ENCODE measurements around the gene FBN3.

DNA sequence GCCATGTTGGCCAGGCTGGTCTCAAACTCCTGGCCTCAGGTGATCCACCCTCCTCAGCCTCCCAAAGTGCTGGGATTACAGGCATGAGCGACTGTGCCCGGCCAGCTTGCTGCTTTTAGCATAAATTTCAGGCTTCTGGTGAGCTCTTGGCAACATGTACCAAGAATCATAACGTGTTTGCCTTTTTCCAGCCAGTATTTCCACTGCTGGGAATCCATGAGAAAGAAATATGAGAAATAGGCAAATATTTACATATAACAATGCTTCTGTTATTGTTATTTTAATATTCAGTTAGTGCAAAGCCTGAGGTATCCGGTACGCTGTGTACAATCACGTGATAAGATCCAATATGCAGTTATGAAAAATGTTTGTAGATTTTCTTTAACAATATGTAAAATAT, 30.6 kb upstream of the FBN3 start:
- TF ChIP-seq, protein P1, sequence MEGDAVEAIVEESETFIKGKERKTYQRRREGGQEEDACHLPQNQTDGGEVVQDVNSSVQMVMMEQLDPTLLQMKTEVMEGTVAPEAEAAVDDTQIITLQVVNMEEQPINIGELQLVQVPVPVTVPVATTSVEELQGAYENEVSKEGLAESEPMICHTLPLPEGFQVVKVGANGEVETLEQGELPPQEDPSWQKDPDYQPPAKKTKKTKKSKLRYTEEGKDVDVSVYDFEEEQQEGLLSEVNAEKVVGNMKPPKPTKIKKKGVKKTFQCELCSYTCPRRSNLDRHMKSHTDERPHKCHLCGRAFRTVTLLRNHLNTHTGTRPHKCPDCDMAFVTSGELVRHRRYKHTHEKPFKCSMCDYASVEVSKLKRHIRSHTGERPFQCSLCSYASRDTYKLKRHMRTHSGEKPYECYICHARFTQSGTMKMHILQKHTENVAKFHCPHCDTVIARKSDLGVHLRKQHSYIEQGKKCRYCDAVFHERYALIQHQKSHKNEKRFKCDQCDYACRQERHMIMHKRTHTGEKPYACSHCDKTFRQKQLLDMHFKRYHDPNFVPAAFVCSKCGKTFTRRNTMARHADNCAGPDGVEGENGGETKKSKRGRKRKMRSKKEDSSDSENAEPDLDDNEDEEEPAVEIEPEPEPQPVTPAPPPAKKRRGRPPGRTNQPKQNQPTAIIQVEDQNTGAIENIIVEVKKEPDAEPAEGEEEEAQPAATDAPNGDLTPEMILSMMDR (conservative IDR thresholded peaks at IDR 0.05; ENCODE audit: low read length): no peak
- TF ChIP-seq EZH2phosphoT487 (IDR thresholded peaks at IDR 0.05; ENCODE audit: borderline replicate concordance): no peak

Data from Loucy (cell line).